GM12878 (cell line): ENCODE results near the gene AKT1. TPM values are rescaled to one million over a fixed set of nuclear protein-coding genes. Genes with fewer than 3 reads are reported as not detected.

Experiments used
- ATAC-seq: fragments of 200-7000 bp; cut with Tn5 transposase; 3 replicates; pipeline ENCODE4 v1.9.1; 2020; ENCODE audit warnings: mild to moderate bottlenecking, moderate library complexity
- BruUV-seq: library from RNA; stranded (reverse); fragments of 400-500 nt; replicated peaks from 2 replicates; lab custom pipeline; 2021; lab: Mats Ljungman, UMichigan
- CTCF ChIA-PET: fragments of 300-600 bp; sonication (Branson Sonifier 250); formaldehyde crosslinking; extraction: SDS; loops from one replicate; lab custom pipeline; 2021; ENCODE audit warnings: inconsistent platforms; lab: Yijun Ruan, JAX
- POLR2A ChIA-PET: fragments of 350-600 bp; formaldehyde crosslinking; extraction: SDS; loops from one replicate; lab custom pipeline; 2021; ENCODE audit warnings: inconsistent platforms; lab: Charles Lee
- RAD21 ChIA-PET: fragments of 300-600 bp; sonication (Branson Sonifier 250); formaldehyde crosslinking; loops from one replicate; lab custom pipeline; 2023; ENCODE audit warnings: antibody characterized with exemption; ENCODE audit not compliant: unreplicated experiment; lab: Charles Lee
- SMC1A ChIA-PET: fragments of 300-600 bp; sonication (Branson Sonifier 250); formaldehyde crosslinking; loops from one replicate; lab custom pipeline; 2023; ENCODE audit not compliant: unreplicated experiment, uncharacterized antibody; lab: Charles Lee
- DNase-seq: peaks from one replicate; pipeline ENCODE4 v3.0.0-alpha.2; 2011; ENCODE audit warnings: low read depth, low spot score
- FAIRE-seq: peaks from 3 replicates; lab custom pipeline; 2011; peaks lifted over from hg19 to GRCh38; lab: Jason Lieb, UNC
- H2AFZ ChIP-seq: 2 replicates; pipeline ENCODE4 v1.6.0; 2011; ENCODE audit warnings: low read depth, low read length, control low read depth; ENCODE audit not compliant: control insufficient read depth
- H3K27ac ChIP-seq: 2 replicates; pipeline ENCODE4 v1.5.1; 2011; ENCODE audit warnings: control low read depth; ENCODE audit not compliant: control insufficient read depth, insufficient read depth
- H3K27me3 ChIP-seq, 2 experiments: replicated peaks in 1 of 2; 2 replicates each; pipeline versions ENCODE4 v1.6.0 to v1.6.1; 2011; ENCODE audit warnings: low read length in 1 of 2; ENCODE audit not compliant: control insufficient read depth in 2 of 2, insufficient read depth in 2 of 2
- H3K36me3 ChIP-seq, 2 experiments: 2 replicates each; pipeline ENCODE4 v1.5.1; 2011; ENCODE audit warnings: low read length in 1 of 2; ENCODE audit not compliant: control insufficient read depth in 2 of 2, insufficient read depth in 2 of 2
- H3K4me1 ChIP-seq: 2 replicates; pipeline ENCODE4 v1.6.1; 2011; ENCODE audit warnings: mild to moderate bottlenecking, low read length, moderate library complexity, mixed read lengths; ENCODE audit not compliant: control insufficient read depth, insufficient read depth
- H3K4me2 ChIP-seq: 2 replicates; pipeline ENCODE4 v1.6.0; 2011; ENCODE audit warnings: control low read depth; ENCODE audit not compliant: control insufficient read depth, insufficient read depth
- H3K4me3 ChIP-seq: fragments of 200-600 bp; sonication (generic); 2 replicates; pipeline ENCODE4 v1.5.1; 2016
- H3K79me2 ChIP-seq: 2 replicates; pipeline ENCODE4 v1.6.0; 2011; ENCODE audit warnings: low read length; ENCODE audit not compliant: control insufficient read depth, insufficient read depth
- H3K9ac ChIP-seq: 2 replicates; pipeline ENCODE4 v1.8.0; 2011; ENCODE audit warnings: low read length, control low read depth, mixed read lengths; ENCODE audit not compliant: control insufficient read depth, insufficient read depth
- H3K9me3 ChIP-seq: replicated peaks from 3 replicates; pipeline ENCODE4 v1.5.1; 2011; ENCODE audit warnings: mild to moderate bottlenecking, low read length; ENCODE audit not compliant: control insufficient read depth, insufficient read depth
- H4K20me1 ChIP-seq: 2 replicates; pipeline ENCODE4 v1.6.0; 2011; ENCODE audit not compliant: control insufficient read depth, insufficient read depth
- ZNF24 ChIP-seq: fragments of 450-650 bp; IDR thresholded peaks from 2 replicates; pipeline ENCODE4 v1.6.1; 2017; ENCODE audit warnings: antibody characterized with exemption, mild to moderate bottlenecking
- WGBS: methylation state at CpG from one replicate; pipeline ENCODE4 v1.1.6; 2016; ENCODE audit warnings: low lambda C conversion rate; ENCODE audit not compliant: insufficient replicate concordance, insufficient coverage; ENCODE audit errors: missing lambda C conversion rate; 5-methylcytosine and 5-hydroxymethylcytosine counted together
- in situ Hi-C: fragments of 300-500 bp; cut with MboI; formaldehyde crosslinking; loops from 9 replicates; pipeline ENCODE4 v1.14.3; 2018; ENCODE audit warnings: mixed read lengths
- intact Hi-C: fragments of 100-400 bp; cut with micrococcal nuclease; formaldehyde crosslinking; loops from one replicate; pipeline ENCODE4 v1.14.2; 2022; ENCODE audit not compliant: unreplicated experiment
- polyA plus RNA-seq, 11 experiments: library from polyadenylated mRNA; depleted of rRNA in 4 of 11; unstranded in 6 of 11; stranded (reverse) in 5 of 11; fragments of >200 nt; fragmentation: Nextera tagmentation in 4 of 11; fragmentation: Illumina TruSeq in 1 of 11; extraction: Ambion mirVana in 4 of 11; extraction: Trizol in 1 of 11; gene quantifications; 1 replicate in 1 of 11; 2 replicates in 10 of 11; pipeline versions ENCODE4 v1.2.1 to v1.2.3, GENCODE V29; 2011 to 2016; ENCODE audit warnings: inconsistent platforms in 2 of 11, missing spikeins in 2 of 11, low read depth in 1 of 11
- total RNA-seq, 4 experiments: library from RNA; depleted of rRNA in 3 of 4; stranded (reverse); fragments of >200 nt in 3 of 4; fragmentation: Illumina TruSeq in 1 of 4; extraction: Trizol in 1 of 4; gene quantifications; 2 replicates each; pipeline versions ENCODE4 v1.2.1 to v1.2.3, GENCODE V29; 2013 to 2021
- TF ChIP-seq, protein P1 (sequence below), 3 experiments: IDR thresholded peaks in 2 of 3; conservative IDR thresholded peaks in 1 of 3; 2 replicates each; pipeline ENCODE4 v1.5.1; 2011; ENCODE audit warnings: low read depth in 3 of 3, low read length in 3 of 3, mild to moderate bottlenecking in 3 of 3, control low read depth in 2 of 3, moderate library complexity in 2 of 3, inconsistent platforms in 1 of 3, mixed read lengths in 1 of 3; ENCODE audit not compliant: control insufficient read depth in 2 of 3, insufficient read depth in 1 of 3; ENCODE audit errors: extremely low read depth in 1 of 3
- TF ChIP-seq, protein P2 (sequence below): fragments of 450-650 bp; conservative IDR thresholded peaks from 2 replicates; pipeline ENCODE4 v1.6.1; 2017; ENCODE audit warnings: mild to moderate bottlenecking, moderate library complexity

Gene AKT1
- total and polyA plus RNA-seq, 10 of the 15 experiments (the other 5 are each of a cell fraction or from before 2014, with no cell fraction given) = 0.63 to 110 (median 58.9) TPM

DNA sequence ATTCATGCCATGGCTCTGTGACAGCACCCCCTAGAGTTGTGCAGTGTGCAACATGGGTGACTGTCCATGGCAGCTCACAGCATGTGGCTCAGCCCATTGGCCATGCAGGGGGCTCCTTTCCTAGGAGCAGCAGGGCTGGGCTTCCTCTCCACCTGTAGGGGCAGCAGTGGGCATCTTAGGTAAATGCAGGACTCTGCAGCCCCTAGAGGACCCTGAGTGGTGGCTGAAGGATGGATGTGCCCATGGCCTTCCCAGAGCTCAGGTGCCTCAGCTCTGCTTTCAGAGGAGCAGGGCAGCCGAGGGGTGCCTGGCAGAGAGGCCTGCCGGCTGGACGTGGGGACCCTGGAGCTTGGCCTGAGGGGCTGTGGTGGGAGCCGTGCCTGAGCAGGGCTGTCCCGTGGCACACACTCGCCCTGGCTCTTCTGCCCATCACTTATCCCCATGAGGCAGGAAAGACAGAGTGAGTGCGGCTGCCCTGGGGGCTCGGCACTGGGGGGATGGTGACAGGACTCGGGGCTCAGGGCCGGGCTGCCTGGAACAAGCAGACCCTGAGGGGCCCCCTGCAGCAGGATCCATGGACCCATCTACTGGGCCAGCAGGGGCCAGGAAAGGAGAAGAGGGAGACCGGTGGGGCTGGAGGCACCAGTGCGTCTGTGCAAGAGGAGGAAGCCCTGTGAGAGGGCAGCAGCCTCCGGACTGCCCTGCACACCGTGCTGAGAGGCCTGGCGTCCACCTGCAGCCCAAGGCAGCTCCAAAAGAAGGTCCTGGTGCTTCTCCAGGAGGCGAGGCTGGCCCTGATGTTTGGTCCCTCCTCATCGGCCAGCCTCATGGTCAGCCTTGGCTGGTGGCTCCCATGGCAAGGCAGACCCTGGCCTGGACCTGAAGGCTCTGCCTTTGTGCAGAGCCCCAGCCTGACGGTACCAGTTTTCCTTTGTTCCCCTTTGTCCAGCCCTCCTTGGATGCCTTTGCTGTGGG is 63.9 kb downstream of the AKT1 start:
- H3K79me2 ChIP-seq = no peaks in the 10 kb centered on the region
- DNase-seq = no peak
- no peaks in the 10 kb centered on the region; a peak in 1 of 4 replicates for H3K27me3 ChIP-seq
- intact Hi-C loops (no loop called here), in situ Hi-C loops (no loop called here)
- TF ChIP-seq, protein P1, sequence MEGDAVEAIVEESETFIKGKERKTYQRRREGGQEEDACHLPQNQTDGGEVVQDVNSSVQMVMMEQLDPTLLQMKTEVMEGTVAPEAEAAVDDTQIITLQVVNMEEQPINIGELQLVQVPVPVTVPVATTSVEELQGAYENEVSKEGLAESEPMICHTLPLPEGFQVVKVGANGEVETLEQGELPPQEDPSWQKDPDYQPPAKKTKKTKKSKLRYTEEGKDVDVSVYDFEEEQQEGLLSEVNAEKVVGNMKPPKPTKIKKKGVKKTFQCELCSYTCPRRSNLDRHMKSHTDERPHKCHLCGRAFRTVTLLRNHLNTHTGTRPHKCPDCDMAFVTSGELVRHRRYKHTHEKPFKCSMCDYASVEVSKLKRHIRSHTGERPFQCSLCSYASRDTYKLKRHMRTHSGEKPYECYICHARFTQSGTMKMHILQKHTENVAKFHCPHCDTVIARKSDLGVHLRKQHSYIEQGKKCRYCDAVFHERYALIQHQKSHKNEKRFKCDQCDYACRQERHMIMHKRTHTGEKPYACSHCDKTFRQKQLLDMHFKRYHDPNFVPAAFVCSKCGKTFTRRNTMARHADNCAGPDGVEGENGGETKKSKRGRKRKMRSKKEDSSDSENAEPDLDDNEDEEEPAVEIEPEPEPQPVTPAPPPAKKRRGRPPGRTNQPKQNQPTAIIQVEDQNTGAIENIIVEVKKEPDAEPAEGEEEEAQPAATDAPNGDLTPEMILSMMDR (IDR thresholded peaks at IDR 0.05 in 2 of 3, conservative IDR thresholded peaks at IDR 0.05 in 1 of 3; ENCODE audit: control insufficient read depth in 2 of 3, extremely low read depth in 1 of 3, insufficient read depth in 1 of 3, low read depth in 3 of 3, low read length in 3 of 3) = peak in 2 of 3 experiments; percentile 39 to 40; a peak in 3 of 6 replicates
- TF ChIP-seq, protein P2, sequence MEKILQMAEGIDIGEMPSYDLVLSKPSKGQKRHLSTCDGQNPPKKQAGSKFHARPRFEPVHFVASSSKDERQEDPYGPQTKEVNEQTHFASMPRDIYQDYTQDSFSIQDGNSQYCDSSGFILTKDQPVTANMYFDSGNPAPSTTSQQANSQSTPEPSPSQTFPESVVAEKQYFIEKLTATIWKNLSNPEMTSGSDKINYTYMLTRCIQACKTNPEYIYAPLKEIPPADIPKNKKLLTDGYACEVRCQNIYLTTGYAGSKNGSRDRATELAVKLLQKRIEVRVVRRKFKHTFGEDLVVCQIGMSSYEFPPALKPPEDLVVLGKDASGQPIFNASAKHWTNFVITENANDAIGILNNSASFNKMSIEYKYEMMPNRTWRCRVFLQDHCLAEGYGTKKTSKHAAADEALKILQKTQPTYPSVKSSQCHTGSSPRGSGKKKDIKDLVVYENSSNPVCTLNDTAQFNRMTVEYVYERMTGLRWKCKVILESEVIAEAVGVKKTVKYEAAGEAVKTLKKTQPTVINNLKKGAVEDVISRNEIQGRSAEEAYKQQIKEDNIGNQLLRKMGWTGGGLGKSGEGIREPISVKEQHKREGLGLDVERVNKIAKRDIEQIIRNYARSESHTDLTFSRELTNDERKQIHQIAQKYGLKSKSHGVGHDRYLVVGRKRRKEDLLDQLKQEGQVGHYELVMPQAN = no peak
- no peak for TF ChIP-seq ZNF24
- H3K36me3 ChIP-seq = no peaks in the 10 kb centered on the region
- no peak overlapping the region for H3K27ac ChIP-seq
- no peak overlapping the region for H3K4me3 ChIP-seq
- ChIA-PET RAD21 (no interaction called here), SMC1A (no interaction called here), CTCF (no interaction called here), POLR2A (interaction anchor here (0.7 kb wide), 1 partner anchor 60 kb away, joined by 3 read pairs; no protein-coding TSS in a partner anchor)
- no peaks in the 10 kb centered on the region for H3K9me3 ChIP-seq
- H4K20me1 ChIP-seq = no peaks in the 10 kb centered on the region
- WGBS = 35% methylated on average over 17 of the region's 18 CpGs
- no peak overlapping the region for H3K4me2 ChIP-seq
- FAIRE-seq = no peak
- no peak overlapping the region for H3K9ac ChIP-seq
- no peak overlapping the region for H2AFZ ChIP-seq
- no peaks in the 10 kb centered on the region for H3K4me1 ChIP-seq
- ATAC-seq = peak; percentile 65
- no TSS peak for BruUV-seq
